Thyroid gland (tissue), 4 donors: ENCODE measurements around the gene WNT5A.

ENCODE experiments used
- CTCF ChIP-seq, 6 experiments: fragments of 200-600 bp in 3 of 6; fragments of 450-650 bp in 3 of 6; sonication (generic) in 3 of 6; IDR thresholded peaks; one replicate each; pipeline ENCODE4 v1.5.1; 2016 to 2019; ENCODE audit warnings: antibody characterized with exemption in 6 of 6, mild to moderate bottlenecking in 2 of 6, inconsistent platforms in 1 of 6, moderate library complexity in 1 of 6
- POLR2A ChIP-seq, 2 donors: fragments of 450-650 bp; IDR thresholded peaks; one replicate each; pipeline ENCODE4 v1.6.1; 2017; ENCODE audit warnings: antibody characterized with exemption in 2 of 2, mild to moderate bottlenecking in 2 of 2, moderate library complexity in 1 of 2

- TF ChIP-seq CTCF (IDR thresholded peaks at IDR 0.05) = no peak
- TF ChIP-seq POLR2A (IDR thresholded peaks at IDR 0.05) = no peak
Measured at GRCh38 chr3:55491296-55491816, 4.2 kb upstream of the WNT5A start.
